HG03565 (cell line): ENCODE data around the gene CELF2.
"Not testable (repeated sequence)": the region's sequence is repeated elsewhere in the genome, so short reads cannot be mapped to it uniquely, and the experiment has no call there.

Source experiments
- ATAC-seq: cut with Tn5 transposase; IDR thresholded peaks from one replicate; pipeline ENCODE4 v1.9.1; 2021; ENCODE audit warnings: mild to moderate bottlenecking, moderate library complexity; ENCODE audit not compliant: unreplicated experiment

Gene CELF2

GRCh38 chr10:11366889-11367288 lies 349.2 kb downstream of the CELF2 start:
- ATAC-seq: not testable (repeated sequence)

GRCh38 chr10:11367505-11367904 lies 349.8 kb downstream of the CELF2 start:
- ATAC-seq: no peak

GRCh38 chr10:11373717-11374171 lies 356.1 kb downstream of the CELF2 start:
- no peak for ATAC-seq

- no peak for ATAC-seq
Observed at GRCh38 chr10:11377267-11377666, 359.6 kb downstream of the CELF2 start.

GRCh38 chr10:11378835-11379234 lies 361.2 kb downstream of the CELF2 start:
- no peak for ATAC-seq

- ATAC-seq: no peak
Observed at GRCh38 chr10:11379771-11380170, 362.1 kb downstream of the CELF2 start.

- no peak for ATAC-seq
Observed at GRCh38 chr10:11381023-11381422, 363.4 kb downstream of the CELF2 start.

- ATAC-seq: no peak
Observed at GRCh38 chr10:11381511-11381910, 363.8 kb downstream of the CELF2 start.

- no peak for ATAC-seq
Observed at GRCh38 chr10:11382187-11382586, 364.5 kb downstream of the CELF2 start.

- ATAC-seq: no peak
Observed at GRCh38 chr10:11386044-11386443, 368.4 kb downstream of the CELF2 start.
